Upper lobe of left lung (tissue), 4 donors: ENCODE data around the gene PPP3CA.

Experiments used
- CTCF ChIP-seq, 6 experiments: fragments of 450-650 bp in 4 of 6; fragments of 200-600 bp in 2 of 6; sonication (generic) in 2 of 6; IDR thresholded peaks; one replicate each; pipeline ENCODE4 v1.5.1; 2016 to 2019; ENCODE audit warnings: antibody characterized with exemption in 6 of 6
- POLR2A ChIP-seq, 4 donors: fragments of 450-650 bp; IDR thresholded peaks; one replicate each; pipeline ENCODE4 v1.5.1; 2016 to 2017; ENCODE audit warnings: antibody characterized with exemption in 4 of 4, mild to moderate bottlenecking in 2 of 4
- POLR2AphosphoS5 ChIP-seq, 2 donors: sonication (generic); formaldehyde crosslinking; IDR thresholded peaks; one replicate each; pipeline ENCODE4 v1.5.1; 2017; ENCODE audit warnings: antibody characterized with exemption in 2 of 2

GRCh38 chr4:100981447-100982204 is 365.7 kb downstream of the PPP3CA start:
- no peak for TF ChIP-seq POLR2AphosphoS5 (IDR thresholded peaks at IDR 0.05)
- TF ChIP-seq CTCF (IDR thresholded peaks at IDR 0.05), result no peak
- TF ChIP-seq POLR2A (IDR thresholded peaks at IDR 0.05), result no peak
